Right renal cortex interstitium (tissue), 3 donors: ENCODE data around the gene EXOSC7. TPM values are rescaled to one million over a fixed set of nuclear protein-coding genes. Genes with fewer than 3 reads are reported as not detected.

ENCODE experiments used
- DNase-seq, 3 donors: peaks; one replicate each; pipeline ENCODE4 v3.0.0-alpha.2; 2013; ENCODE audit warnings: low read depth in 3 of 3, low spot score in 2 of 3
- polyA plus RNA-seq, 3 donors: library from polyadenylated mRNA; unstranded; fragments of 120-200 nt; gene quantifications; one replicate each; pipeline ENCODE4 v1.2.1, GENCODE V29; 2013; ENCODE audit not compliant: insufficient read length in 3 of 3

Gene EXOSC7
- polyA plus RNA-seq, 3 donors, result 49.5 to 51.7 (median 51.5) TPM

DNA sequence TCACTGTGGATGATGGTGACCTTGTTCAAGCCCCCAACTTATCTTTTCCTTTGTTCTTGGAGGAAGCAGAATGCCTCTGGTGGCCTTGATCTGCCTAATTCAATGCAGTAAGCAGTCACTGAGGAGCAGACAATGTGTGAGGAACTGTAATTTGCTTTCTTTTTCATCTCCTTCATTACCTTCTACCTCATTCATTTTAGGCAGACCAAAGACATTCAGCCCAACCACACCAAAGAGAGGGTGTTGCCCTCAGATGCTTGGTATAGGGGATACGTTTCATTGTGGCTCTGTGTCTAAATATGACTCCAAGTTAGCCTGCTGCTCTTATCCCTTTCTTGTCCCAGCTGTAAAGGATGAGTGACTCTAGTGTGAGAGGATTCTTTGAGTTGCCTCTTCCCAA, 15.3 kb downstream of the EXOSC7 start:
- no peak for DNase-seq

GRCh38 chr3:44992555-44993470, 16.8 kb downstream of the EXOSC7 start:
- no peak for DNase-seq

GRCh38 chr3:44993471-44994205, 17.6 kb downstream of the EXOSC7 start:
- DNase-seq, result no peak

DNA sequence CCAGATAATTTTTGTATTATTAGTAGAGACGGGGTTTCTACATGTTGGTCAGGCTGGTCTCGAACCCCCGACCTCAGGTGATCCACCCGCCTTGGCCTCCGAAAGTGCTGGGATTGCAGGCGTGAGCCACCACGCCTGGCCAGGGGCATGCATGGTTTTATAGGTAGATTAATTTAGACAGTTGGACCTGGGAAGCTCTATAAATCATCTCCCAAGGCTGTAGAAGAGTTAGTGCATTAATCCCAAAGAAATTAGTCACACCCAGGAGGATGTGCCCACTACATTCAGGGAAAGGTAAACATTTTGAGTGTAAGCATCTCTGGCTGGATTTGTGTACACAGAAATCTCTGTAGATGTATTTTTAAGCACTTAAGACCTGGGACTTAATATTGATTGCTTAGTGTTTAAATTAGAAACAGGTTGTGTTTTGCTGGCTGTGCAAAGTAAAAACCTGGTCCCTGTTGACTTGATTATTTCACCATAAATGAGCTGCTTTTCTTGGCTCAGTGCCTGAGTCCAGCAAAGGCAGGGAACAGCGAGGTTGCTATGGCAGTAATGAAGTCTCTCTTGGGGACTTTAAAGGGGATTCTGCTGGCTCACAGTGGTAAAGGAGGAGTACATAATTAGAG, 19.2 kb downstream of the EXOSC7 start:
- peak in 1 of 3 donors; percentile 56 for DNase-seq

- DNase-seq, result no peak
These were observed 20.5 kb downstream of the EXOSC7 start for GRCh38 chr3:44996556-44996969.

DNA sequence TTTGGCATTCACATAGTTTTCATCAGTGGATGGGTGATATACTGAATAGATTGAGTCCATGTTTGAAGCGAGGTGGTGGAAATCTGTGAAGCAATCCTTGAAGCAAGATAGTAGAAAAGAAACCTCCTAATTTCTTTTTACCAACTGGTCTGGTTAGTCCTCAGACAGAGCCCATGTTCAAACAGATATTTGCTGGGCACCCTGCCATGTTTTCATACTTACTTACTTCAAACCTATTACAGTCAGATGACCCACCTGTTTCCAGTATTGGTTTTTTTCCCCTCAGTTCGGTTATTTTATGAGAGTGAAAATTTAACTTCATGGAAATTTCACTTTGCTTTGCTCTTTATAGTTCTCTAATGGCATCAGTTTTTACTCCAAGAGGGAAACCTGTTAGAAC, 23.7 kb downstream of the EXOSC7 start:
- DNase-seq, result no peak

GRCh38 chr3:45000823-45001222, 24.8 kb downstream of the EXOSC7 start:
- no peak for DNase-seq

DNA sequence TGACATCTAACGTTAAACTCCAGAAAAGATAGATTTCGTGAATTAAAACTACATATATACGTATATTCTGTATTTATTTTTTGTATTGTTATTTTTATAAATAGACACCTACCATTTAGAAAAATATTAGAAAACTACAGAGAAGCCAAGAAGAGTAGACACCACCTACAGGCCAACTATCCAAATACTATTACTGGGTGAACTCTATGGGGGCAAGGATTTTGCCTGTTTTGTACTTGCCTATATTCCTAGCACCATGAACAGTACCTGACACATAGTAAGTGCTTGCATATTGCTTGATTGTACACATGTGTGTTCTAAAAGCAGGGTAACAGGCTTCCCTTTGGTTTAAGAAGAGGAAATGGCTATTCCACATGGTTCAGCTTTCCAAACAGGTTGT, 25.7 kb downstream of the EXOSC7 start:
- no peak for DNase-seq

- DNase-seq, result no peak
These were observed 26.2 kb downstream of the EXOSC7 start for GRCh38 chr3:45002139-45002660.

DNA sequence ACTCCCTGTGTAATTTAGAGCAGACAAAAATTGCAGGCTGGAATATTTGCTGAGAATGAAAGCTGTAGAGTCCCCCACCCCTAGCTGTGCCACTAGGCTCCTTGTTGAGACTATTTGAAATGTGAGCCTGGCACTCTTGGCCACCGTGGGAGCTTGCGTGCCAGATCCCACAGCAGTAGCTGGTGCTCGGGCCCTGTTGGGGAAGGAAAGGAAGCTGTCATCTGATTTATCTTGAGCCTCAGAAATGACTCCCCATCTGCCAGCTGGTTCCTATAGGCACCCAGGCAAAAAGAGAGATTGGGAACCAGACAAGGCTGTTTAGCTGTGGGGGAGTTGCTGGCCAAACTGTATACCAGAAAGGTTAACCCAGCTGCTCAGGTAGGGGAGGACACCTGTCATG, 26.7 kb downstream of the EXOSC7 start:
- DNase-seq, result no peak

DNA sequence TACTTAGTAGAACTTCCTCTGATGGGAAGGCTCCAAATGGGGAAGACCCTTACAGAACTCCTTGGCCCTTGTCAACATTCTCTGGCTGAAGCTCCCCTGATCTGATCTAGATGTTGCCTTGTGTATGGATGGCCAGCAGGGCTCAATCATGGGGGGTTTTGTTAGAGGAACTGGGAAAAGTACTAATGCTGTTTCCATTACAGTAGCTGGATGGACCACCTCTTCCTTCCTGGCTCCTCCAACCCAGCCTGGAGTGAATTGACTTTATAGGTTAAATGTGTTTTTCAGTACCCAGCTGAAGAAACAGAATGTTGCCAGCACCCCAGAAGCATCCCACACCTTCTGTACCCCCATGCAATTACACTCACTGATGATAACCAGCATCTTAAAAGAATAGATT, 27.4 kb downstream of the EXOSC7 start:
- DNase-seq, result no peak

DNA sequence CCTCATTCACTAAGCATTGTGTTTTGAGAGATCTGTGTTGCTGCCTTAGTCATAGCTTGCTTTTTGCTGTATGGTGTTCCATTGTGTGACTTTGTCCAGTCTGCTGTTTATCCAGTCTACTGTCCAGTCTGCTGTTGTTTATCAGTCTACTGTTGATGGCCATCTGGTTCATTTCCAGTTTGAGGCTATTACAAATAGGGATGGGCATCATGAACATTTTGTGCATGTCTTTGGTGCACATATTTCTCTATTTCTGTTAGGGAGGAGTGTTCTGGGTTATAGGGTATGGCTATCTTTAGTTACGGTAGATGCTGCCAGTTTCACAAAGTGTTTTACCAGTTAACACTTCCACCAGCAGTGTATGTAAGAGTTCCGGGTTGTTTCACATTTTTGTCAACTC, 27.8 kb downstream of the EXOSC7 start:
- DNase-seq, result no peak

DNA sequence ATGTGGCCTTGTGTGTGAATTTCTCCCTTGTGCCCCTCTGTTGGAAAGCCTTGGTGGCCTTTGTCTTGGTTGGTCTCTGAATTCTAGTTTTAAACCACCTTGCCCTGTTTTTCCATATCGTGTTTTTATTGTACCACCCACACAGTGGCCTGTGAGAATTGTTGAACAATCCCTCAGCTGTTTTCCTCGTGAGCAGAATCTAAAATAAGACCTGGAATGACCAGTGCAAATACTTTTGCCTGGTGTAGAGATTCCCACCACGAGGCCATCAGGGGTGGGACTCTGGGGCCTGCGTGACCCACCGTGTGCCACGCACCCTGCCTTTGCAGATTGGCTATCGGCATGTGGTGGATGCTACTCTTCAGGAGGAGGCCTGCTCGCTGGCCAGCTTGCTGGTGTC, 31.0 kb downstream of the EXOSC7 start:
- DNase-seq, result no peak

DNA sequence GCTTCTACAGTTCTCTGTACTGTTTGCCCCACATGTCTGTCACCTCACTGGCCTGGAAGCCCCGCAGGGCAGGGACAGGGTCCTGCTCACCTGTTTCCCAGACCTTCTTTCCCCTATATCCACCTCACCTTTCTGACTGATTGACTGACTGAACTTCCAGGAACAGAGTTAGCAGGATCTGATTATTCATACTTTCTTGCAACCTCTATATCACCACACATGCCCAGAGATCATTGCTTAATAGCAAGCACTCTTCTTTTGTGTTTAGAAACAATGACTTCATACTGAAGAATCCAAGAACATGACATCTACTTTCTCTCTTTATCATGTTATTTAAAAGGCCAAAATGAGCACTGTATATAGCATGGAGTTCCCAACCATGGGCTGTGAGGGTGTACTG, 32.1 kb downstream of the EXOSC7 start:
- DNase-seq, result no peak

DNA sequence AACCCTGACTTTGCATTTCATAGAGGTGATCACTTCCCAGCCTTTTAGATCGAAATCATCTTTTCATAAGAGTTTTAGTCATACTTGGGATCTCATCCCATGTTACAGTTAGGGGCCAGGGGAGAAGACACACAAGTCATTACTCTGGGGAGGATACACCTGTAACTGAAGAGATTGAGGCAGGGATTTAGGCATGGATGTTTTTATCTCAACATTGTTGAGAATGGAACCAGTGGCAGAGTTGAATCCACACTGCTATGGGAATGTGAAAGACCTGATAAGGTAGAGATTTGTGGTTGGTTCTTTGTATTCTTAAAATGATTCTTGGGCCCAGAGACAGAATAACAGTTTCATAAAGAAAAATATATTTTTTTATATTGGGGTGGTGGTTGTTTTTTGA, 33.8 kb downstream of the EXOSC7 start:
- DNase-seq, result no peak

DNA sequence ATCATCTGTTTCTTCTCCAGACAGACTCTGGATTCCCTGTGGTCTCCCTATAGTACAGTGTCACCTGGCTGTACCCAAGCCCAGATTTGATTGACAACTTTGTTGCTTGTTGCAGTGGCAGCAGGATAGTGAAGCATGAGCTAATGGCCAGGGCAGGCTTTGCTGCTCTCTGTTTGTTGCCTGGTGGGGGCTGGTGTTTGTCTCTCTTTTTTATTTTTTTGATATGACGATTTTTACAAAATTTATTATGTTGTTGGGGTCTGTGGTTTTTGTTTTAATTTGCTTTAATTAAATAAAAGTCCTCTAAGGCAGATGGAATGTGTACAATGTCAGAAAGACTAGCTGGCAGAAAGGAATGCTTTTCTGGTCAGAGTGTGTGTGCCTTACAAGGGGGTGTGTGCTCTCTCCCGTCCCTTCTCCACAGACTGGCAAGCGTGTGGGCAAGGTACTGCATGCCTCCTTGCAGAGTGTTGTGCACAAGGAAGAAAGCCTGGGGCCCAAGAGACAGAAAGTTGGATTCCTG, 34.8 kb downstream of the EXOSC7 start:
- no peak for DNase-seq

- DNase-seq, result no peak
These were observed 35.9 kb downstream of the EXOSC7 start for GRCh38 chr3:45011756-45012508.

DNA sequence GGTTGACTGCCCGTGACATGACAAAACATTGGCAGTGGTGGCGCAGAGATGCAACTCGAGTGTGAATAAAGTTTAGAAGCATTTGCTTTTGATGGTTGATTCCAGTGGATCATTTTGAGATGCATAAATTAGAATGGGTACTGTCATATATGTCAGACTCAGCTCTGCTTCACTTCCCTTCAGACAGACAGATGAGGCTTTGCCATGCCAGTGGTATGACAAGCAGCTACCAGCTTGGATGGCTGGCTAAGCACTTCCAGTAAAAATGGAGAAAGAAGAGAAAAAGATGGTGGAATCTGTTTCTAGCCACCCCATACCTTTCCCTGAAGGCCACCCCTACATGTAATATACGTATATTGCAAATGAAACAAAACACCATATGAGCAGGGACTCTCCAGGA, 36.5 kb downstream of the EXOSC7 start:
- no peak for DNase-seq

GRCh38 chr3:45016916-45017315, 40.9 kb downstream of the EXOSC7 start:
- no peak for DNase-seq

GRCh38 chr3:45017821-45018220, 41.8 kb downstream of the EXOSC7 start:
- DNase-seq, result no peak
